H1 (cell line): Measurements from ENCODE around the gene DUOXA1. TPM values are rescaled to one million over a fixed set of nuclear protein-coding genes. Genes with fewer than 3 reads are reported as not detected.

Experiments used
- CTBP2 ChIP-seq: IDR thresholded peaks from 2 replicates; pipeline ENCODE4 v1.7.0; 2011; ENCODE audit warnings: borderline replicate concordance, mild to moderate bottlenecking, moderate library complexity, mixed read lengths, low read length; ENCODE audit not compliant: insufficient read depth, insufficient read length
- HDAC6 ChIP-seq: IDR thresholded peaks from one replicate; pipeline ENCODE4 v1.7.1; 2012; ENCODE audit warnings: low read depth, mild to moderate bottlenecking, inconsistent platforms, low read length, moderate library complexity
- KDM1A ChIP-seq: fragments of 200-600, 300-600 bp; sonication (generic); IDR thresholded peaks from 2 replicates; pipeline ENCODE4 v1.7.1; 2016; ENCODE audit warnings: mild to moderate bottlenecking, low read length, borderline replicate concordance
- SIN3A ChIP-seq, 2 experiments: IDR thresholded peaks in 1 of 2; conservative IDR thresholded peaks in 1 of 2; 2 replicates each; pipeline ENCODE4 v1.6.1; 2011 to 2012; ENCODE audit warnings: low read length in 2 of 2, improper control_type of control experiment in 1 of 2, low read depth in 1 of 2, mild to moderate bottlenecking in 1 of 2
- SUZ12 ChIP-seq: fragments of 200-600 bp; sonication (generic); IDR thresholded peaks from 2 replicates; pipeline ENCODE4 v1.6.1; 2012; ENCODE audit warnings: mild to moderate bottlenecking, inconsistent platforms, low read length, moderate library complexity, mixed read lengths
- TBP ChIP-seq: IDR thresholded peaks from 2 replicates; pipeline ENCODE4 v1.6.1; 2011; ENCODE audit warnings: low read depth, low read length, improper control_type of control experiment
- ZNF274 ChIP-seq: IDR thresholded peaks from 2 replicates; pipeline ENCODE4 v1.7.0; 2012; ENCODE audit warnings: low read length, borderline replicate concordance; ENCODE audit errors: extremely low read depth
- polyA plus RNA-seq, 7 experiments: library from polyadenylated mRNA; depleted of rRNA in 3 of 7; stranded (reverse) in 5 of 7; unstranded in 2 of 7; fragments of >200 nt in 5 of 7; fragments of 200-250 nt in 2 of 7; gene quantifications; 1 replicate in 5 of 7; 2 replicates in 1 of 7; 4 replicates in 1 of 7; pipeline versions ENCODE4 v1.2.1 to v1.2.3, GENCODE V29; 2011 to 2013; ENCODE audit warnings: missing spikeins in 2 of 7, mixed read lengths in 2 of 7
- total RNA-seq: library from RNA; stranded (reverse); fragmentation: NEBNext Ultra II Directional; extraction: Animal tissue kit (Norgen Biotek cat#: 25700); gene quantifications from 2 replicates; pipeline ENCODE4 v1.2.1, GENCODE V29; 2021
- TF ChIP-seq, protein P1 (sequence below): fragments of 300-600 bp; sonication (generic); IDR thresholded peaks from 2 replicates; pipeline ENCODE4 v1.7.1; 2012; ENCODE audit warnings: low read length, moderate library complexity, mild to moderate bottlenecking, inconsistent platforms; ENCODE audit not compliant: insufficient replicate concordance

DUOXA1 gene
- total and polyA plus RNA-seq, 2 of the 8 experiments (the other 6 are each of a cell fraction or from before 2014, with no cell fraction given): 0.18 TPM; not detected in 1

GRCh38 chr15:45168751-45169551 lies 39.3 kb upstream of the DUOXA1 start (continued):
- TF ChIP-seq, protein P1, sequence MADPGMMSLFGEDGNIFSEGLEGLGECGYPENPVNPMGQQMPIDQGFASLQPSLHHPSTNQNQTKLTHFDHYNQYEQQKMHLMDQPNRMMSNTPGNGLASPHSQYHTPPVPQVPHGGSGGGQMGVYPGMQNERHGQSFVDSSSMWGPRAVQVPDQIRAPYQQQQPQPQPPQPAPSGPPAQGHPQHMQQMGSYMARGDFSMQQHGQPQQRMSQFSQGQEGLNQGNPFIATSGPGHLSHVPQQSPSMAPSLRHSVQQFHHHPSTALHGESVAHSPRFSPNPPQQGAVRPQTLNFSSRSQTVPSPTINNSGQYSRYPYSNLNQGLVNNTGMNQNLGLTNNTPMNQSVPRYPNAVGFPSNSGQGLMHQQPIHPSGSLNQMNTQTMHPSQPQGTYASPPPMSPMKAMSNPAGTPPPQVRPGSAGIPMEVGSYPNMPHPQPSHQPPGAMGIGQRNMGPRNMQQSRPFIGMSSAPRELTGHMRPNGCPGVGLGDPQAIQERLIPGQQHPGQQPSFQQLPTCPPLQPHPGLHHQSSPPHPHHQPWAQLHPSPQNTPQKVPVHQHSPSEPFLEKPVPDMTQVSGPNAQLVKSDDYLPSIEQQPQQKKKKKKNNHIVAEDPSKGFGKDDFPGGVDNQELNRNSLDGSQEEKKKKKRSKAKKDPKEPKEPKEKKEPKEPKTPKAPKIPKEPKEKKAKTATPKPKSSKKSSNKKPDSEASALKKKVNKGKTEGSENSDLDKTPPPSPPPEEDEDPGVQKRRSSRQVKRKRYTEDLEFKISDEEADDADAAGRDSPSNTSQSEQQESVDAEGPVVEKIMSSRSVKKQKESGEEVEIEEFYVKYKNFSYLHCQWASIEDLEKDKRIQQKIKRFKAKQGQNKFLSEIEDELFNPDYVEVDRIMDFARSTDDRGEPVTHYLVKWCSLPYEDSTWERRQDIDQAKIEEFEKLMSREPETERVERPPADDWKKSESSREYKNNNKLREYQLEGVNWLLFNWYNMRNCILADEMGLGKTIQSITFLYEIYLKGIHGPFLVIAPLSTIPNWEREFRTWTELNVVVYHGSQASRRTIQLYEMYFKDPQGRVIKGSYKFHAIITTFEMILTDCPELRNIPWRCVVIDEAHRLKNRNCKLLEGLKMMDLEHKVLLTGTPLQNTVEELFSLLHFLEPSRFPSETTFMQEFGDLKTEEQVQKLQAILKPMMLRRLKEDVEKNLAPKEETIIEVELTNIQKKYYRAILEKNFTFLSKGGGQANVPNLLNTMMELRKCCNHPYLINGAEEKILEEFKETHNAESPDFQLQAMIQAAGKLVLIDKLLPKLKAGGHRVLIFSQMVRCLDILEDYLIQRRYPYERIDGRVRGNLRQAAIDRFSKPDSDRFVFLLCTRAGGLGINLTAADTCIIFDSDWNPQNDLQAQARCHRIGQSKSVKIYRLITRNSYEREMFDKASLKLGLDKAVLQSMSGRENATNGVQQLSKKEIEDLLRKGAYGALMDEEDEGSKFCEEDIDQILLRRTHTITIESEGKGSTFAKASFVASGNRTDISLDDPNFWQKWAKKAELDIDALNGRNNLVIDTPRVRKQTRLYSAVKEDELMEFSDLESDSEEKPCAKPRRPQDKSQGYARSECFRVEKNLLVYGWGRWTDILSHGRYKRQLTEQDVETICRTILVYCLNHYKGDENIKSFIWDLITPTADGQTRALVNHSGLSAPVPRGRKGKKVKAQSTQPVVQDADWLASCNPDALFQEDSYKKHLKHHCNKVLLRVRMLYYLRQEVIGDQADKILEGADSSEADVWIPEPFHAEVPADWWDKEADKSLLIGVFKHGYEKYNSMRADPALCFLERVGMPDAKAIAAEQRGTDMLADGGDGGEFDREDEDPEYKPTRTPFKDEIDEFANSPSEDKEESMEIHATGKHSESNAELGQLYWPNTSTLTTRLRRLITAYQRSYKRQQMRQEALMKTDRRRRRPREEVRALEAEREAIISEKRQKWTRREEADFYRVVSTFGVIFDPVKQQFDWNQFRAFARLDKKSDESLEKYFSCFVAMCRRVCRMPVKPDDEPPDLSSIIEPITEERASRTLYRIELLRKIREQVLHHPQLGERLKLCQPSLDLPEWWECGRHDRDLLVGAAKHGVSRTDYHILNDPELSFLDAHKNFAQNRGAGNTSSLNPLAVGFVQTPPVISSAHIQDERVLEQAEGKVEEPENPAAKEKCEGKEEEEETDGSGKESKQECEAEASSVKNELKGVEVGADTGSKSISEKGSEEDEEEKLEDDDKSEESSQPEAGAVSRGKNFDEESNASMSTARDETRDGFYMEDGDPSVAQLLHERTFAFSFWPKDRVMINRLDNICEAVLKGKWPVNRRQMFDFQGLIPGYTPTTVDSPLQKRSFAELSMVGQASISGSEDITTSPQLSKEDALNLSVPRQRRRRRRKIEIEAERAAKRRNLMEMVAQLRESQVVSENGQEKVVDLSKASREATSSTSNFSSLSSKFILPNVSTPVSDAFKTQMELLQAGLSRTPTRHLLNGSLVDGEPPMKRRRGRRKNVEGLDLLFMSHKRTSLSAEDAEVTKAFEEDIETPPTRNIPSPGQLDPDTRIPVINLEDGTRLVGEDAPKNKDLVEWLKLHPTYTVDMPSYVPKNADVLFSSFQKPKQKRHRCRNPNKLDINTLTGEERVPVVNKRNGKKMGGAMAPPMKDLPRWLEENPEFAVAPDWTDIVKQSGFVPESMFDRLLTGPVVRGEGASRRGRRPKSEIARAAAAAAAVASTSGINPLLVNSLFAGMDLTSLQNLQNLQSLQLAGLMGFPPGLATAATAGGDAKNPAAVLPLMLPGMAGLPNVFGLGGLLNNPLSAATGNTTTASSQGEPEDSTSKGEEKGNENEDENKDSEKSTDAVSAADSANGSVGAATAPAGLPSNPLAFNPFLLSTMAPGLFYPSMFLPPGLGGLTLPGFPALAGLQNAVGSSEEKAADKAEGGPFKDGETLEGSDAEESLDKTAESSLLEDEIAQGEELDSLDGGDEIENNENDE: no peak
- no peak for TF ChIP-seq CTBP2
- no peak for TF ChIP-seq TBP
- no peak for TF ChIP-seq SIN3A (conservative IDR thresholded peaks at IDR 0.05 in 1 of 2, IDR thresholded peaks at IDR 0.05 in 1 of 2; ENCODE audit: low read depth in 1 of 2, low read length in 2 of 2)
- TF ChIP-seq ZNF274: no peak
- TF ChIP-seq SUZ12: no peak
- TF ChIP-seq KDM1A: no peak
- TF ChIP-seq HDAC6: no peak
